Adrenal gland (tissue), 5 donors: Measurements from ENCODE around the gene DNM1L.

ENCODE experiments used
- CTCF ChIP-seq, 6 experiments: fragments of 450-650 bp in 4 of 6; fragments of 200-600 bp in 2 of 6; sonication (generic) in 1 of 6; IDR thresholded peaks; 1 replicate in 5 of 6; 2 replicates in 1 of 6; pipeline versions ENCODE4 v1.5.1 to v1.8.0; 2016 to 2021; ENCODE audit warnings: antibody characterized with exemption in 6 of 6, mild to moderate bottlenecking in 2 of 6, moderate library complexity in 1 of 6
- POLR2A ChIP-seq, 2 donors: fragments of 450-650 bp; IDR thresholded peaks; one replicate each; pipeline ENCODE4 v1.6.1; 2017; ENCODE audit warnings: antibody characterized with exemption in 2 of 2, mild to moderate bottlenecking in 2 of 2, moderate library complexity in 1 of 2
- donor health status: DM: no; HTN: no; CAD: no.

GRCh38 chr12:32690927-32691326, 11.8 kb downstream of the DNM1L start:
- TF ChIP-seq CTCF (IDR thresholded peaks at IDR 0.05): no peak
- TF ChIP-seq POLR2A (IDR thresholded peaks at IDR 0.05): no peak
